NB4 (cell line): ENCODE measurements around the gene SMIM8.

Source experiments
- DNase-seq: peaks from one replicate; pipeline ENCODE4 v3.0.0; 2010; ENCODE audit warnings: low read depth
- H3K4me3 ChIP-seq: one replicate; pipeline ENCODE4 v1.5.1; 2011; ENCODE audit warnings: mild to moderate bottlenecking, low read depth, low read length, moderate library complexity
- CTCF ChIP-seq: IDR thresholded peaks from one replicate; pipeline ENCODE4 v1.5.1; 2012; ENCODE audit warnings: low read depth, low read length
- MAX ChIP-seq: IDR thresholded peaks from 2 replicates; pipeline ENCODE4 v1.6.1; 2011; ENCODE audit warnings: low read depth, low read length
- MYC ChIP-seq: IDR thresholded peaks from 2 replicates; pipeline ENCODE4 v1.6.1; 2011; ENCODE audit warnings: low read depth, low read length
- POLR2A ChIP-seq: IDR thresholded peaks from 2 replicates; pipeline ENCODE4 v1.6.1; 2011; ENCODE audit warnings: mild to moderate bottlenecking; ENCODE audit not compliant: insufficient read length; ENCODE audit errors: extremely low read depth

Gene SMIM8

GRCh38 chr6:87281426-87281825, 41.0 kb upstream of the SMIM8 start:
- DNase-seq: no peak
- no peak overlapping the region for H3K4me3 ChIP-seq
- TF ChIP-seq MYC: no peak
- TF ChIP-seq MAX: no peak
- TF ChIP-seq POLR2A: no peak
- TF ChIP-seq CTCF: no peak

- DNase-seq: no peak
- no peak for TF ChIP-seq MYC
- TF ChIP-seq MAX: no peak
- TF ChIP-seq CTCF: no peak
- no peak for TF ChIP-seq POLR2A
- H3K4me3 ChIP-seq: no peak overlapping the region
These were observed 39.6 kb upstream of the SMIM8 start for GRCh38 chr6:87282743-87283142.

GRCh38 chr6:87283461-87283860, 38.9 kb upstream of the SMIM8 start:
- TF ChIP-seq POLR2A (no peak), MYC (no peak), CTCF (no peak), MAX (no peak)
- DNase-seq: no peak
- H3K4me3 ChIP-seq: no peak overlapping the region

- no peak for DNase-seq
- H3K4me3 ChIP-seq: no peak overlapping the region
- no peak for TF ChIP-seq MYC
- no peak for TF ChIP-seq MAX
These were observed 35.1 kb upstream of the SMIM8 start for GRCh38 chr6:87287251-87287650.

- H3K4me3 ChIP-seq: no peak overlapping the region
- peak; percentile 75 for DNase-seq
- peak; percentile 30; the same call in 1 of the 2 replicates for TF ChIP-seq MAX
- TF ChIP-seq MYC: peak; percentile 39; the same call in 1 of the 2 replicates
- no peak for TF ChIP-seq CTCF
These were observed 32.8 kb upstream of the SMIM8 start for GRCh38 chr6:87289571-87289970.

GRCh38 chr6:87291883-87292282, 30.5 kb upstream of the SMIM8 start:
- no peak for TF ChIP-seq MAX
- DNase-seq: no peak
- H3K4me3 ChIP-seq: no peak overlapping the region

- TF ChIP-seq POLR2A (no peak), MYC (no peak), CTCF (no peak), MAX (no peak)
- H3K4me3 ChIP-seq: no peak overlapping the region
- no peak for DNase-seq
These were observed 28.9 kb upstream of the SMIM8 start for GRCh38 chr6:87293526-87293925.
